Hematopoietic multipotent progenitor cell treated with erythropoietin and hydrocortisone succinate and interleukin-3 and kit ligand, for 8 days (in vitro differentiated cells): ENCODE measurements around the gene RXRG.

Experiments used
- DNase-seq: peaks from one replicate; pipeline ENCODE4 v3.0.0-alpha.2; 2015

The RXRG gene

GRCh38 chr1:165449131-165449530 lies 4.2 kb upstream of the RXRG start:
- DNase-seq = no peak

DNA sequence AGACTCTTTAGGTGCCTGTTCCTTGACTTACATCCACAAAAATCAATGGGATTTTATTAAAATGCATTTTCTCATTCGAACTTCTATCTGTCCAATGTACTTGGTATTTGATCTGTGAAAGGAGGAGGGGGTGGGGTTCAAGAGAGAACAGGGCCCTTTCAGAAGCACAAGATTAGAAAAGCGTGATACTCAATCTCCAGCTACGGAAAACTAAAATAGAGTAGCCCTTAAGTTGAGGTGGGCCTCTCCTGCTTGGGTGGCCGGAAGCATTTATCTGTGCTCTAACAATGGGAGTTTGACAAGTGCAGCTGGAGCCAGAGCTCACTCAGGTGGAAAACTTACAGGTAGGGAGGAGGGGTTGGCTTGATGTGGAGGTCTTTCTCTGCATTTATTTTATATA lies 462 bp upstream of the RXRG start:
- DNase-seq = no peak

- no peak for DNase-seq
Measured at GRCh38 chr1:165443539-165444311, 1.2 kb downstream of the RXRG start.

- DNase-seq = no peak
Measured at GRCh38 chr1:165442653-165443052, 2.3 kb downstream of the RXRG start.

DNA sequence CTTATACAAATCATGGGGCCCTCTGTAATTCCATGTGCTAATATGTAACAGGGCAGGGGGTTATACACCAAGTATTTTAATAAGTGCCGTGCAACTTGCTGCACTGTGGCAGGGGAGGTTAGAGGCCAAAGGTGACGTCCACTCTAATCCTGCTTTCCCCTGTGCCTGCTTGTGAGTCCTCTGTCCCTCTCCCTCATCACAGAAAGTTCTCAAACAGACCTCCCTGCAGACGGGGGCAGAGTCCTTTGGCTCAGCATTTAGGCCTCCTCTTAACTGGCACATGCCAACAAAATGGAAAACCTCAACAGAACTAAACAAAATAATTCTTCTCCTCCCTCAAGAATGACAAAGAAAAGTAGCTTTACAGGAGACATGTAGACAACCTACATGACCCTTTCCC lies 2.9 kb downstream of the RXRG start:
- DNase-seq = no peak

DNA sequence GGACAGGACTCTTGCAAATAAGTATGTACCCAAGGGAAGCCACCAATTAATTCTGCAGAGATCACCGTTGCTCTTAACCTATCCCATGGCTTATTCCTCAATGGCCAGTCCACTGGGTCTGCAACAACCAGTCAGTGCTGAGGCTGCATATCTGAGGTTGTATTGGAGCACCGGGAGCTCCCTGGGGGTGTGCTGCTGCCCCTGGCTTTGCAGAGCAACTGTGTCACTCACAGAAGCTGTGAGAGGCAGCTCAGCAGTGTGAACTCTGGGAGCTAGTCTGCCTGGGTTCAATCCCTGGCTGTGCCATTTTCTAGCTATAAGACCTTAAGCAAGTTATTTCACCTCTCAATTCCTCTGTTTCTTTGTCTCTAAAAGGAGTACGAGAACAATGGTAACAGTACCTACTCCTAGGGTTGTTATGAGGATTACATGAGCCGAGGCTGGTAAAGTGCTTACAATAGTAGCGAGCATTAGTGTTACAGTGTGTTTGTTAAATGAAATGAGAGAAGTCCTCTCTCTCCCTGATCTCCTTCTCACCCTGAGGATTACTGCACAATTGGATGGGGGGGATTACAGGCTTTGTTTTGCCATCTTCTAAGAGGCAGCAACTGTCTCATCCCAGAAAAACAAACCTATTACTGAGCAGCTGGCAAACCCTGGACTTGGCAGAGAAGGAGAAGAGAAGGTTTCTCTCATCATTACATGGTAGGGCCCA lies 3.6 kb downstream of the RXRG start:
- no peak for DNase-seq

DNA sequence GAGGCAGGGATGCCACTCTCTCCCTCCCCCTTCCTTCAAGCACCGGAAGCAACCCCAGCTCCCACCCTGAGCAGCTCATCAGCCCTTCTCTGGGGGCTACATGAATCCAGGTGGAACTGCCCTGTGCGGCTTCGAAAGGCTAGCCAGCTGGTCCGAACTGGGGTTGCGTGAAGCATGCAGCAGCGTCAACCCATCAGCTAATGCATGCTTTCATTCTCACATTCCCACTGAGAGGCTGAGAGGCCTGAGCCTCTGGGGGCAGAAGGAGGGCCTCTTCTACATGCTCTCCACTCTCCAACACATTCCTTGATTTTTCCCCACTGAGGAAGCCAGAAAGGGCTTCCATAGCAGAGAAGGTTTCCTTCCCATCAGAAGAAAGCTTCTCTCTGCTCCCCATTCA lies 5.6 kb downstream of the RXRG start:
- DNase-seq = no peak

GRCh38 chr1:165436994-165437393 lies 7.9 kb downstream of the RXRG start:
- DNase-seq = no peak

- DNase-seq = no peak
Measured at GRCh38 chr1:165435801-165436200, 9.1 kb downstream of the RXRG start.

- no peak for DNase-seq
Measured at GRCh38 chr1:165434281-165434680, 10.6 kb downstream of the RXRG start.

DNA sequence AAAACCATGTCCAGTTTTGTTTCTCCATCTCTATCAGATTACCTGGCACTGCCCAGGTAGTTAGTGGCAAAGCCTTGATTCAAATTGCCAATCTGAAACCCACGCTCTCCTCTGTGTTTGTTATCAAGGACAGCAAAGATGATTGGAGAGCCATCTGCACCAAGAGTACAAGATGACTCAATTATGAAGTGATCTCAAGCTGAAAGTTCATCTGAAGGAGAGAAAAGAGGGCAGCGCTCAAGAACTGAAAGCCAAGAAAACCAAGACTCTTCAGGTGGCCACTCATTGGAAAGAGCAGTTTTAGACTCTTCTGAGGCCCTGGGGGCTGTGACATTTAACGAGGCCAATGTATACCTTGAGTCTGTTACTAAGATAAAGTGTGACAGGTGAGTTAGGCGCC lies 13.8 kb downstream of the RXRG start:
- no peak for DNase-seq

DNA sequence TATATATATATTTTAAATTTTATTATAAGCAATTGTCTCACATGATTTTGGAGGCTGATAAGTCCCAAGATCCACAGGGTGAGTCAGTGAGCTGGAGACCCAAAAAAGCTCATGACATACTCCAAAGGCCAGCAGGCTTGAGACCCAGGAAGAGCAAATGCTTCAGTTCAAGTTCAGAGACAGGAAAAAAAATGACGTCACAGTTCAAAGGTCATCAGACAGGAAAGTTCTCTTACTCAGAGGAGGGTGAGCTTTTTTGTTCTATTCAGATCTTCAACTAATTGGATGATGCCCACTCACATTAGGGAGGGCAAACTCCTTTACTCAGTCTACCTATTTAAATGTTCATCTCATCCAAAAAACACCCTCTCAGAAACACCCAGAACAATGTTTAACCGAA lies 18.2 kb downstream of the RXRG start:
- DNase-seq = no peak

DNA sequence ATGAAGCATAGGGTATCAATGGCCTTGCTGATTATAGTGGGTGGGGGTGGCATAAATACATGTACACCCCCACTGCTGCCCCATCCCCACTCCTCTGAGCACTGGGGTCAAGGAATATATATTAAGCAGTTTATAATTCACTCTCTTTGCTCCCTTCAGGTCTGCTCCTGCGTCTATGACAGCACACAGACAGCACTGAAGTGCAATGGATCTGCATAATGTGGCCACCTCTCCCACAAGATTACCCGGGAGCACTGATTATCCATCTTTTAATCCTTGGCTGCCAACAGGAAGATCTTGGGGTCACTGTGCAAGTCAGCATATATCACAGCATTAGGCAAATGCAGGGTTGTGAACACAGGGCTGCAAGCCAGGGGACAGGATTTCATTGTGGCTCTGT lies 19.3 kb downstream of the RXRG start:
- no peak for DNase-seq

GRCh38 chr1:165424454-165425216 lies 20.3 kb downstream of the RXRG start:
- no peak for DNase-seq

GRCh38 chr1:165423136-165423535 lies 21.8 kb downstream of the RXRG start:
- no peak for DNase-seq

DNA sequence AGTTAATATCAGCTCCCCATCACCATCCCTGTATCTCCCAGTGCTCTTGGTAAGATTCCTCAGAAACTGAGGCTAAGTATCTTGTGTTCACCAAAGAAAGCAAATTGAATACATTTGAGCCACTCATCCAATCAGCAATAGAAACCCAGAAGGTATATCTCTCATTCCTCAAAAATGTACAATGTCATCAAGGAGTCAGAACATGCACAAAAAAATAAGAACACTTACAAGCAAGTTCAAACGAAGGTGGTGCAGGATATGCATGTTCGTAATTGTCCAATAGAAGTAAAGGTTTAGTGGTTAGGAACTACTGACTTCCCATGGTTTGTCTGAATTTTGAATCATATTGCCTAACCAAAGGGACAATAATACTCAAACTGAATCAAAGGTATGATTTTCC lies 24.3 kb downstream of the RXRG start:
- DNase-seq = no peak

- DNase-seq = no peak
Measured at GRCh38 chr1:165419839-165420238, 25.1 kb downstream of the RXRG start.

DNA sequence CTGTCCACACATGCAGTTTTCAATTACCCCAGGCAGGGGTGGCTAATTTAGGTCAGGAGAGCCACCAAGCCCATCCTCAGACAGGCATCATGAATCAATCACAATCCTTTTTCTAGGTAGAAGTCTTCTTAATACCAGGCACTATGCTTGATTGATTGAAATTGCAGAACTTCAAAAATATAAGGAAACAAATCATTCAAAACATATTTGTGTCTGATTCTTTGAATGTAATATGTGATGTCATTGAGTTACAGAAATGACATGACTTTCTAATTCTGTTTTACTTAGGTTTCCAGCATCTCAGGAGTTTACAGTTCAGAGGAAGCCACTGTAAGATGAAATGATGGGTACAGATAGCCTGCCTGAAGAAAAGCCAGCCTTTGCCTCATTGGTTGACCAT lies 26.7 kb downstream of the RXRG start:
- no peak for DNase-seq

DNA sequence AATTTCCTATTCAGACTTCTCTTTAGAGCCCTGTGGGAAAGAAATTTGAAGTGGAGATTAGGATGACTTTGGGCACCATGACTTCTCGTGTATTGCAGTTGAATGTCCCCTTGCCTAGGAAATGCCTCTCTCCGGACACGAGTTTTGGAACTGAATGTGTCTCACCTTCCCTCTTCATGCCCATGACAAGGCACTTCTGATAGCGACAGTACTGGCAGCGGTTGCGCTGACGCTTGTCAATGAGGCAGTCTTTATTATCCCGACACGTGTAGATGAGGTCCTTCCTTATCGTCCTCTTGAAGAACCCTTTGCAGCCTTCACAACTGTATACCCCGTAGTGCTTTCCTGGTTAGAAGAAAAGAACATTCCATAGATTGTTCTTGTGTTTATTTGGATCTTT lies 28.1 kb downstream of the RXRG start:
- no peak for DNase-seq

DNA sequence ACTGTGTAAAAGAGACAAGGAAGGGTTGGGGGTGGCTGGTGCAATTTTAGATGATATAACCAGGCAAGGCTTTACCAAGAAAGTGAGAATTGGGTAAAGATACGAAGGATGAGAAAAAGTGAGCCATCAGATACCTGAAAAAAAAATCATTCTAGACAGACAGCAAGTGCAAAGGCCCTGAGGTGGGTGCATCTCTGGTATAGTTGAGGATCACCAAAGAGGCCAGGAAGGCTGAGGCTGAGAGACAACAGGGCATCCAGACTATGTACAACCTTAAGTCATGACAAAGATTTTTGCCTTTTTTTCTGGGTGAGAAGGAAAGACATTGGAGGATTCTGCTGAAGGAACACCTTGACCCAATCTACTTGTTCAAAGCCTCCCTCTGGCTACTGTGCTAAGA lies 29.9 kb downstream of the RXRG start:
- DNase-seq = no peak

DNA sequence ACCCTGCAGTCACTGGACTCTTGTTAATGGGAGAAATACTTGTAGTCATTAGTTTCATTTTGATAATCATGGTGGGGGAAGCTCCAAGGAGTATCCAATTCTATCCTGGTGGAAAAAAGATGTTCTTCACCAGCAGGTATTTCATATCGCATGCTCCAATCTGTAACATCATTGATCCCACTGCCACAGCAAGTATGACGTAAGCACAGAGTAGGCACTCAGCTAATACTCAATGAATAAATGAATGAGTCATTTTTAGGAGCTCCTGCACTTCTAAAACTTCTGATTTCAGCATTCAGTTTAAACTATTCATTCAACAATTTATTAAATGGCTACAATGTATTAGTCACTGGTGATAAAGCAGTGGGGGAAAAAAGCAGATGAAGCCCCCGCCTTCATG lies 30.3 kb downstream of the RXRG start:
- DNase-seq = no peak

DNA sequence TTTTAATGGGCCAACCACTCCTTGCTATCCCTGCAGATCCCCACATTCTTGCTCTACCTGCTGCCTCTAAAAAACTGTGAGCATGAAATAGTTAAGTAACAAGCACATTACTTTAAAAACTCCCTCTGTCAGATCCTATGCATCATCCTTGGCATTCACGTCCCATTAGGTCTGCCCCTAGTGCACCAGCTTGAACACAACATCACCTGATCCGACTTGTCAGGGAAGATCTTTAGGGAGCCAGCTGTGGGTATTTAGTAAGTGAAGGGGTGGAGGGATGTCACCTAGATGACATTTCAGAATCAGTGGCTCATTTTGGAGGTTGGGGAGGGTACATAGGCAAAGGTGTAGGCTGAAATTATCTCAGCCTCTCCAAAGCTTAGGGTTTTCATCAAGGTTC lies 33.5 kb downstream of the RXRG start:
- DNase-seq = no peak

DNA sequence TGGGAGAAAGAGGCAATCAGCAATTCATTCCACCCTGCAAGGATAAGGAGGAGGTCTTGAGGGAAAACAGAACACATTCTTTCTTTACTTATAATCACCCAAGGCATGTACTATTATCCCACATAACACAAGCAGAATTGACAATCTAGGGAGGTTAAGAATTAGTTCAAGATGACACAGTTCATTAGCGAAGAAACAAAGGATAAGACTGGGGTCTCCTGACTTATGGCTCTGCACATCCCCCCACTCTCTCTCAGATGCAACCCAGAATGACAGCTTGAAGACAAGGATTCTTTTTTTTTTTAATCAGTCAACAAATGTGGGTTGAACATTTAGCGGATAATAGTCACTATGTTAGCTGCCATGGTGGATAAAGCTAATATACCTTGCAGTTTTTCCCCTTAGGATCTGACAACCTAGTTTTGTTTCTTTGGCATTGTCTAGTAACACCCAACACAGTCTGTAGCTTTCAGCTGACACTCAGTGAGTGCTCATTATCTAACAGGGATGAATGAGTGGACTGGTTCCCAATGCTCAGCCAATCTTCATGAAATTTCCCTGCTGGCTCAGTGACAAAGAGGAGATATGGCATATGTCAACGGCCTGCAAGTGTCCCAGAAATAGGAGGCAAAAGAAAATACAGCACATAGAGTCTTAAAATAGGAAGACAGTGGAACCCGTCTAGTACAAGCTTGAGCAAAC lies 35.1 kb downstream of the RXRG start:
- no peak for DNase-seq
